Trophoblast cell (in vitro differentiated cells and primary cell): ENCODE data around the gene HGF.

Experiments used
- DNase-seq, 2 donors: peaks; one replicate each; pipeline ENCODE4 v3.0.0-alpha.2; 2016
- H2AFZ ChIP-seq: 2 replicates; pipeline ENCODE4 v1.6.1; 2013; ENCODE audit warnings: low read length, moderate library complexity, mild to moderate bottlenecking; ENCODE audit not compliant: insufficient read depth, poor library complexity
- H2AK5ac ChIP-seq: 2 replicates; pipeline ENCODE4 v1.6.1; 2013; ENCODE audit warnings: mild to moderate bottlenecking, low read length
- H2BK120ac ChIP-seq: 2 replicates; pipeline ENCODE4 v1.6.1; 2013; ENCODE audit warnings: low read length, mild to moderate bottlenecking, moderate library complexity; ENCODE audit not compliant: insufficient read depth, poor library complexity
- H2BK12ac ChIP-seq: 2 replicates; pipeline ENCODE4 v1.6.1; 2013; ENCODE audit warnings: mild to moderate bottlenecking, low read length, moderate library complexity
- H2BK5ac ChIP-seq: 2 replicates; pipeline ENCODE4 v1.6.1; 2013; ENCODE audit warnings: low read length, low read depth, moderate library complexity, mild to moderate bottlenecking; ENCODE audit not compliant: poor library complexity
- H3K14ac ChIP-seq: 2 replicates; pipeline ENCODE4 v1.6.1; 2013; ENCODE audit warnings: mild to moderate bottlenecking, low read length
- H3K18ac ChIP-seq: 2 replicates; pipeline ENCODE4 v1.6.1; 2013; ENCODE audit warnings: mild to moderate bottlenecking, low read length
- H3K23ac ChIP-seq: 2 replicates; pipeline ENCODE4 v1.6.1; 2013; ENCODE audit warnings: low read length
- H3K27ac ChIP-seq: 2 replicates; pipeline ENCODE4 v1.5.1; 2013; ENCODE audit warnings: low read depth, mild to moderate bottlenecking, inconsistent platforms, low read length, moderate library complexity
- H3K27me3 ChIP-seq: 2 replicates; pipeline ENCODE4 v1.6.1; 2013; ENCODE audit warnings: inconsistent platforms, mild to moderate bottlenecking, low read length, moderate library complexity; ENCODE audit not compliant: insufficient read depth
- H3K36me3 ChIP-seq, 2 experiments: 1 replicate in 1 of 2; 2 replicates in 1 of 2; pipeline ENCODE4 v1.6.1; 2013; ENCODE audit warnings: low read length in 2 of 2, mild to moderate bottlenecking in 2 of 2, moderate library complexity in 1 of 2; ENCODE audit not compliant: insufficient read depth in 2 of 2, control insufficient read depth in 1 of 2
- H3K4ac ChIP-seq: 2 replicates; pipeline ENCODE4 v1.6.1; 2013; ENCODE audit warnings: low read depth, mild to moderate bottlenecking, low read length, moderate library complexity
- H3K4me1 ChIP-seq, 2 experiments: 1 replicate in 1 of 2; 2 replicates in 1 of 2; pipeline ENCODE4 v1.6.1; 2013; ENCODE audit warnings: low read length in 2 of 2, mild to moderate bottlenecking in 2 of 2, moderate library complexity in 1 of 2; ENCODE audit not compliant: insufficient read depth in 2 of 2, control insufficient read depth in 1 of 2
- H3K4me2 ChIP-seq: 2 replicates; pipeline ENCODE4 v1.6.1; 2013; ENCODE audit warnings: inconsistent platforms, mild to moderate bottlenecking, low read length, moderate library complexity
- H3K4me3 ChIP-seq: 2 replicates; pipeline ENCODE4 v1.5.1; 2013; ENCODE audit warnings: mild to moderate bottlenecking, low read depth, low read length, inconsistent platforms
- H3K79me1 ChIP-seq: one replicate; pipeline ENCODE4 v1.6.1; 2013; ENCODE audit warnings: low read length
- H3K79me2 ChIP-seq: 2 replicates; pipeline ENCODE4 v1.6.1; 2013; ENCODE audit warnings: low read length, mild to moderate bottlenecking; ENCODE audit not compliant: control insufficient read depth, insufficient read depth, poor library complexity
- H3K9ac ChIP-seq: 2 replicates; pipeline ENCODE4 v1.6.1; 2013; ENCODE audit warnings: mild to moderate bottlenecking, low read length
- H3K9me3 ChIP-seq: 2 replicates; pipeline ENCODE4 v1.6.1; 2013; ENCODE audit warnings: low read depth, mild to moderate bottlenecking, control low read depth, inconsistent platforms, low read length; ENCODE audit not compliant: insufficient read depth
- H4K12ac ChIP-seq: 2 replicates; pipeline ENCODE4 v1.6.1; 2013; ENCODE audit warnings: low read depth, mild to moderate bottlenecking, low read length, moderate library complexity
- H4K8ac ChIP-seq: 2 replicates; pipeline ENCODE4 v1.6.1; 2013; ENCODE audit warnings: low read depth, mild to moderate bottlenecking, low read length, moderate library complexity
- H4K91ac ChIP-seq: one replicate; pipeline ENCODE4 v1.6.1; 2013; ENCODE audit warnings: low read depth, mild to moderate bottlenecking, low read length, moderate library complexity
- WGBS: extraction: QIAGEN DNeasy Blood & Tissue Kit; methylation state at CpG from one replicate; pipeline ENCODE4 v1.1.7; 2013; ENCODE audit warnings: missing lambda C conversion rate; ENCODE audit not compliant: insufficient read length, insufficient coverage; ENCODE audit errors: extremely low coverage; 5-methylcytosine and 5-hydroxymethylcytosine counted together

HGF gene

DNA sequence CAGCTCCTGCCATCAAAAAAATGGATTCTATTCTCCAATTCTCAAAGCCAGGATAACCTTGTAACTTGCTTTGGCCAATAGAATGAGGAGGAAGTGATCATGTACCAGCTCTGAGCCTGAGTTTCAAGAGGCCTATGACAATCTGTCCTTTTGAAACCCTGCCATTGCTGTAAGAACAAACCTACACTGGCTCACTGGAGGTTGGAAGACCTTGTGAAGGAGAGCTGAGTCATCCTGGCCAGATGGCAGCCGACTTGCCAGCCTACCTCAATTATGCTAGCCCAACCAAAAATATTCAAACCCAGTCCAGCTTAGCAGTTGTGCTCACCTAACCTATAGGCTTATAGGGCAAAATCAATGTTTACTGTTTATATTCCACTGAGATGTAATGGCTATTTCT, 93.0 kb downstream of the HGF start:
- no peak overlapping the region for H3K4me2 ChIP-seq
- no peak for DNase-seq
- H3K9ac ChIP-seq: no peak overlapping the region
- no peak overlapping the region for H3K18ac ChIP-seq
- no peak overlapping the region for H4K91ac ChIP-seq
- no peak overlapping the region for H2BK120ac ChIP-seq
- H3K9me3 ChIP-seq: no peaks in the 10 kb centered on the region
- no peaks in the 10 kb centered on the region for H3K36me3 ChIP-seq
- no peaks in the 10 kb centered on the region for H3K79me1 ChIP-seq
- no CpG with 5 or more reads among the region's 1 CpG for WGBS
- H3K79me2 ChIP-seq: no peaks in the 10 kb centered on the region
- H2AFZ ChIP-seq: no peak overlapping the region
- H3K27me3 ChIP-seq: no peaks in the 10 kb centered on the region
- no peak overlapping the region for H2AK5ac ChIP-seq
- H4K12ac ChIP-seq: no peak overlapping the region
- no peak overlapping the region for H3K4ac ChIP-seq
- no peak overlapping the region for H2BK12ac ChIP-seq
- H3K27ac ChIP-seq: no peak overlapping the region
- H3K23ac ChIP-seq: no peak overlapping the region
- no peak overlapping the region for H3K14ac ChIP-seq
- no peaks in the 10 kb centered on the region for H3K4me1 ChIP-seq
- no peak overlapping the region for H4K8ac ChIP-seq
- H3K4me3 ChIP-seq: no peak overlapping the region
- H2BK5ac ChIP-seq: no peak overlapping the region

DNA sequence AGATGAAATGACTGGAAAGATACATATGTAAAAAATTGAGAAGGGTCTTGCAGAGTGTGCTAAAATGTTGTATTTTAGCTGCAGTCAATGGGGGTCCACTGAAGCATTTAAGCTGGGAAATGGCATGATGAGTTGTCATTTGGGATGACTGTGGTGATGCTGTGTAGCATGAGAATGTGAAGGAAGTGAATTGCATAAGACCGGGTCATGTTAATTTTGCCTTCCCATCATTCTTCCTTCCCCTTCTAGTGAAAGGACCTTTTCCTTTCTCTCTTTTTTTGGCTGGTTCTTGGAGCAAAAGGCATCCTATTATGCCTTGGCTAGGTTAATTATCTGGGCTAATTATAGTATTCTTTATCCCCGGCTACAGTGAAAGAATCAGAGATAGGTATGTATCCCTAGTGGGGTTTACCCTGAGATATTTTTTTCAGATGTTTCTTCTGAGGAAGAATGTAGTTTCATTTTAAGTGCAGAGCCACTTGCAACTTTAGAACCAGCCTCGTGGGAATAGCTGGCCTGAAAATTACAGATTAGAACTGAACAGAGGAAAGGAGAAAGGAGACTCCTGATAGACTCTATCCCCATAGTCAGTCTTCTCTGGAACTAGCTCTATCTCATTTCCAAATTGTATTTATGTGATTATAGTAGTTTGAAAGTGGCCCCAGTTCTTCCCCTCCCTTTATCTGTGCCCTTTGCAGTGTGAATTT, 93.6 kb downstream of the HGF start:
- Histone ChIP-seq H3K79me2 (no peaks in the 10 kb centered on the region), H3K9ac (no peak overlapping the region)

DNA sequence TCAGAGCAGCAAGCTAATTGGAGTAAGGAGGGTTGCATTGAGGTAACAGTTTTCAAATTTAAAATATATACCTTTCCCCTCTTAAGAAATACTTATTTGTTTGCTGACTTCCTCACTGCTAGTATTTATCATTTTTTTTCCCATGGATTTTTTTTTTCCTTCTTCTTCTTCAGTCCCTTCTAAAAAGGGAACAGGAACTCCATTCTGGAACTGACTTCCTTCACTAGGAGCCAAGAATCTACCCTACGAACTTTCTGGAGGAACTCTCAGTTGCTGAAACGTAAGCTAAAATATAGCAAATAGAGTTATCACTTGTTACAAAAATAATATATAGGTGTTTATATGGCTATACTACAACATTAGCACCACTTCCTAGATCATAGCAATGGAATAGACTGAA, 95.4 kb downstream of the HGF start:
- Histone ChIP-seq H2BK120ac (no peak overlapping the region), H4K91ac (no peak overlapping the region), H3K9me3 (no peaks in the 10 kb centered on the region), H2BK12ac (no peak overlapping the region), H3K4me2 (no peak overlapping the region), H2BK5ac (no peak overlapping the region), H3K18ac (no peak overlapping the region), H3K14ac (no peak overlapping the region), H2AFZ (no peak overlapping the region), H3K4me3 (no peak overlapping the region), H3K79me2 (no peaks in the 10 kb centered on the region), H3K27me3 (no peaks in the 10 kb centered on the region), H3K23ac (no peak overlapping the region), H3K4ac (no peak overlapping the region), H4K8ac (no peak overlapping the region), H3K9ac (no peak overlapping the region), H3K27ac (no peak overlapping the region), H3K79me1 (no peaks in the 10 kb centered on the region), H2AK5ac (no peak overlapping the region), H4K12ac (no peak overlapping the region), H3K4me1 (no peaks in the 10 kb centered on the region), H3K36me3 (no peaks in the 10 kb centered on the region)
- WGBS: no CpG with 5 or more reads among the region's 2 CpGs
- DNase-seq: no peak

More for the DNA sequence above, 93.6 kb downstream of the HGF start:
- H2BK120ac ChIP-seq: no peak overlapping the region
- H3K9me3 ChIP-seq: no peaks in the 10 kb centered on the region
- H2BK5ac ChIP-seq: no peak overlapping the region
- no peak overlapping the region for H3K4me2 ChIP-seq
- H3K4me1 ChIP-seq: no peaks in the 10 kb centered on the region
- no peak overlapping the region for H2AK5ac ChIP-seq
- no peak for DNase-seq
- H2AFZ ChIP-seq: no peak overlapping the region
- no peaks in the 10 kb centered on the region for H3K36me3 ChIP-seq
- H3K14ac ChIP-seq: no peak overlapping the region
- no peak overlapping the region for H4K8ac ChIP-seq
- no peaks in the 10 kb centered on the region for H3K79me1 ChIP-seq
- no peak overlapping the region for H3K23ac ChIP-seq
- no peak overlapping the region for H3K4me3 ChIP-seq
- no peak overlapping the region for H3K18ac ChIP-seq
- H3K27ac ChIP-seq: no peak overlapping the region
- H4K91ac ChIP-seq: no peak overlapping the region
- no peak overlapping the region for H3K4ac ChIP-seq
- H4K12ac ChIP-seq: no peak overlapping the region
- no peak overlapping the region for H2BK12ac ChIP-seq
- no peaks in the 10 kb centered on the region for H3K27me3 ChIP-seq
- no CpG with 5 or more reads among the region's 3 CpGs for WGBS

DNA sequence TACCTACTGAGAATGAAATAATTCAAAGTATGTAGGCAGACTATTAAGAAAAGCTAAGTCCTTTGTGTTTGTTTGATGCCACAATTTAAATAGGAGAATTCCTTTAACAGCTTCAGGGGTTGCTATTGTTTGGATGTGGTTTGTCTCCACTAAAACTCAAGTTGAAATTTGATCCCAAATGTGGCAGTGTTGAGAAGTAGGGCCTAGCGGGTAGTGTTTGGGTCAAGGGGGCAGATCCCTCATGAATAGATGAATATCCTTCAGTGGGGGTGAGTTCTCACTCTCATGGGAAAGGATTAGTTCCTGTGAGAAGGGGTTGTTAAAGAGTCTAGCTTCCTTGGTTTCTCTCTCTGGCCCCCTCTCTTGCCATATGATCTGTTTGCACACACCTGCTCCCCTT, 97.0 kb downstream of the HGF start:
- no peak overlapping the region for H3K4me3 ChIP-seq
- no peak overlapping the region for H2AFZ ChIP-seq
- no peaks in the 10 kb centered on the region for H3K27me3 ChIP-seq
- H3K4me1 ChIP-seq: no peaks in the 10 kb centered on the region
- no peak overlapping the region for H2AK5ac ChIP-seq
- H3K14ac ChIP-seq: no peak overlapping the region
- no peak overlapping the region for H3K4me2 ChIP-seq
- no peaks in the 10 kb centered on the region for H3K79me2 ChIP-seq
- no CpG with 5 or more reads among the region's 1 CpG for WGBS
- no peaks in the 10 kb centered on the region for H3K79me1 ChIP-seq
- no peak overlapping the region for H3K18ac ChIP-seq
- no peak overlapping the region for H4K12ac ChIP-seq
- no peak overlapping the region for H2BK5ac ChIP-seq
- no peak overlapping the region for H4K8ac ChIP-seq
- H3K36me3 ChIP-seq: no peaks in the 10 kb centered on the region
- no peak overlapping the region for H3K27ac ChIP-seq
- DNase-seq: no peak
- no peak overlapping the region for H3K9ac ChIP-seq
- H4K91ac ChIP-seq: no peak overlapping the region
- no peaks in the 10 kb centered on the region for H3K9me3 ChIP-seq
- no peak overlapping the region for H3K4ac ChIP-seq
- no peak overlapping the region for H3K23ac ChIP-seq
- H2BK120ac ChIP-seq: no peak overlapping the region
- H2BK12ac ChIP-seq: no peak overlapping the region
